ENCODE data around the gene GREB1L. TPM values are rescaled to one million over a fixed set of nuclear protein-coding genes. Genes with fewer than 3 reads are reported as not detected.
"Not testable (repeated sequence)": the region's sequence is repeated elsewhere in the genome, so short reads cannot be mapped to it uniquely, and the experiment has no call there.

The GREB1L gene
- total RNA-seq, 1 experiment from 2014 or later: 0.26 TPM

GRCh38 chr18:21369146-21369545 is 127.1 kb downstream of the GREB1L start:
- Mint-ChIP-seq H3K27ac (no peak overlapping the region), H3K9me3 (no peaks in the 10 kb centered on the region), H3K36me3 (no peaks in the 10 kb centered on the region), H3K4me1 (peaks cover 31% of the 10 kb centered on the region), H3K4me3 (no peak overlapping the region), H3K27me3 (ENCODE audit: low read depth) (peaks cover 14% of the 10 kb centered on the region)
- ChIA-PET CTCF (no interaction called here), POLR2A (no interaction called here)
- DNase-seq (ENCODE audit: low spot score): no peak
- ATAC-seq: no peak
- TF ChIP-seq E2F4 (CRISPR knock-in tag; IDR thresholded peaks at IDR 0.05; ENCODE audit: borderline replicate concordance, low read depth) (no peak), E2F5 (CRISPR knock-in tag; IDR thresholded peaks at IDR 0.05) (no peak), ATF3 (CRISPR knock-in tag; conservative IDR thresholded peaks at IDR 0.05) (no peak), ETV6 (CRISPR knock-in tag; IDR thresholded peaks at IDR 0.05) (no peak), SMAD3 (CRISPR knock-in tag; IDR thresholded peaks at IDR 0.05; ENCODE audit: borderline replicate concordance) (no peak), CREM (CRISPR knock-in tag; IDR thresholded peaks at IDR 0.05) (no peak), STAT6 (CRISPR knock-in tag; conservative IDR thresholded peaks at IDR 0.05; ENCODE audit: low read depth) (no peak), ZNF425 (CRISPR knock-in tag; conservative IDR thresholded peaks at IDR 0.05) (no peak), CREB1 (CRISPR knock-in tag; IDR thresholded peaks at IDR 0.05) (no peak), TP53 (CRISPR knock-in tag; IDR thresholded peaks at IDR 0.05) (no peak), GTF2I (CRISPR knock-in tag; conservative IDR thresholded peaks at IDR 0.05) (no peak), NR1H2 (CRISPR knock-in tag; IDR thresholded peaks at IDR 0.05) (no peak), ERG (CRISPR knock-in tag; IDR thresholded peaks at IDR 0.05) (no peak), ZNF423 (CRISPR knock-in tag; IDR thresholded peaks at IDR 0.05) (no peak), USF1 (CRISPR knock-in tag; IDR thresholded peaks at IDR 0.05) (no peak), SP1 (CRISPR knock-in tag; conservative IDR thresholded peaks at IDR 0.05) (no peak)

GRCh38 chr18:21369597-21369996 is 127.6 kb downstream of the GREB1L start:
- not testable (repeated sequence) for ATAC-seq

More at GRCh38 chr18:21369597-21369996, 127.6 kb downstream of the GREB1L start:
- POLR2A ChIA-PET: interaction anchor here (0.6 kb wide), 1 partner anchor 181 kb away, joined by 6 read pairs; no protein-coding TSS in a partner anchor
- H3K9me3 Mint-ChIP-seq; DNase-seq (ENCODE audit: low spot score); H3K36me3 Mint-ChIP-seq; H3K4me3 Mint-ChIP-seq; CTCF ChIA-PET; H3K27ac Mint-ChIP-seq: not testable (repeated sequence)
- Mint-ChIP-seq H3K4me1 (peaks cover 31% of the 10 kb centered on the region), H3K27me3 (ENCODE audit: low read depth) (peaks cover 15% of the 10 kb centered on the region)

Data from WTC11 (cell line).